Measurements from ENCODE around the gene KCNT1. TPM values are rescaled to one million over a fixed set of nuclear protein-coding genes. Genes with fewer than 3 reads are reported as not detected.
A peak's percentile ranks its signal among the peaks of the same experiment; 100 is the strongest.
"Not testable (repeated sequence)": the region's sequence is repeated elsewhere in the genome, so short reads cannot be mapped to it uniquely, and the experiment has no call there.

KCNT1 gene
- total and polyA plus RNA-seq, 8 donors: 0.05 to 1.1 (median 0.11) TPM

GRCh38 chr9:135664801-135665794 is 36.9 kb upstream of the KCNT1 start:
- Histone ChIP-seq H3K4me1 (no peaks in the 10 kb centered on the region), H3K27ac (no peak overlapping the region), H3K27me3 (no peaks in the 10 kb centered on the region), H3K9me3 (no peaks in the 10 kb centered on the region), H3K4me3 (no peak overlapping the region), H3K36me3 (no peaks in the 10 kb centered on the region)
- peak in 1 of 6 donors; percentile 37 for DNase-seq
- TF ChIP-seq, protein P1, sequence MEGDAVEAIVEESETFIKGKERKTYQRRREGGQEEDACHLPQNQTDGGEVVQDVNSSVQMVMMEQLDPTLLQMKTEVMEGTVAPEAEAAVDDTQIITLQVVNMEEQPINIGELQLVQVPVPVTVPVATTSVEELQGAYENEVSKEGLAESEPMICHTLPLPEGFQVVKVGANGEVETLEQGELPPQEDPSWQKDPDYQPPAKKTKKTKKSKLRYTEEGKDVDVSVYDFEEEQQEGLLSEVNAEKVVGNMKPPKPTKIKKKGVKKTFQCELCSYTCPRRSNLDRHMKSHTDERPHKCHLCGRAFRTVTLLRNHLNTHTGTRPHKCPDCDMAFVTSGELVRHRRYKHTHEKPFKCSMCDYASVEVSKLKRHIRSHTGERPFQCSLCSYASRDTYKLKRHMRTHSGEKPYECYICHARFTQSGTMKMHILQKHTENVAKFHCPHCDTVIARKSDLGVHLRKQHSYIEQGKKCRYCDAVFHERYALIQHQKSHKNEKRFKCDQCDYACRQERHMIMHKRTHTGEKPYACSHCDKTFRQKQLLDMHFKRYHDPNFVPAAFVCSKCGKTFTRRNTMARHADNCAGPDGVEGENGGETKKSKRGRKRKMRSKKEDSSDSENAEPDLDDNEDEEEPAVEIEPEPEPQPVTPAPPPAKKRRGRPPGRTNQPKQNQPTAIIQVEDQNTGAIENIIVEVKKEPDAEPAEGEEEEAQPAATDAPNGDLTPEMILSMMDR (IDR thresholded peaks at IDR 0.05): no peak
- 47 to 63% methylated on average over 32 of the region's 32 CpGs for WGBS, 2 donors
- intact Hi-C loops (cut with DNase I): no loop called here
- FAIRE-seq: no peak
- ATAC-seq: no peak

- no peaks in the 10 kb centered on the region for H3K27me3 ChIP-seq
- ATAC-seq (no peak), FAIRE-seq (no peak), DNase-seq (peak in 2 of 6 donors; percentile 43 to 52)
- H3K4me1 ChIP-seq: no peaks in the 10 kb centered on the region
- no peaks in the 10 kb centered on the region for H3K36me3 ChIP-seq
- TF ChIP-seq, protein P1 (IDR thresholded peaks at IDR 0.05): no peak
- H3K27ac ChIP-seq: no peak overlapping the region
- no peaks in the 10 kb centered on the region for H3K9me3 ChIP-seq
- intact Hi-C loops (cut with DNase I): no loop called here
- WGBS, 2 donors: 52 to 69% methylated on average over 12 of the region's 12 CpGs
- no peak overlapping the region for H3K4me3 ChIP-seq
Measured at GRCh38 chr9:135665795-135666189, 36.2 kb upstream of the KCNT1 start.

GRCh38 chr9:135666534-135667462 is 35.2 kb upstream of the KCNT1 start:
- Histone ChIP-seq H3K27me3 (no peaks in the 10 kb centered on the region), H3K4me1 (no peaks in the 10 kb centered on the region), H3K4me3 (no peak overlapping the region), H3K36me3 (no peaks in the 10 kb centered on the region), H3K9me3 (no peaks in the 10 kb centered on the region), H3K27ac (no peak overlapping the region)
- ATAC-seq (no peak), DNase-seq (peak in 2 of 6 donors; percentile 35 to 46), FAIRE-seq (no peak)
- TF ChIP-seq, protein P1 (IDR thresholded peaks at IDR 0.05): no peak
- intact Hi-C loops (cut with DNase I): no loop called here
- WGBS, 2 donors: 43 to 49% methylated on average over 26 to 29 of the region's 29 CpGs

DNA sequence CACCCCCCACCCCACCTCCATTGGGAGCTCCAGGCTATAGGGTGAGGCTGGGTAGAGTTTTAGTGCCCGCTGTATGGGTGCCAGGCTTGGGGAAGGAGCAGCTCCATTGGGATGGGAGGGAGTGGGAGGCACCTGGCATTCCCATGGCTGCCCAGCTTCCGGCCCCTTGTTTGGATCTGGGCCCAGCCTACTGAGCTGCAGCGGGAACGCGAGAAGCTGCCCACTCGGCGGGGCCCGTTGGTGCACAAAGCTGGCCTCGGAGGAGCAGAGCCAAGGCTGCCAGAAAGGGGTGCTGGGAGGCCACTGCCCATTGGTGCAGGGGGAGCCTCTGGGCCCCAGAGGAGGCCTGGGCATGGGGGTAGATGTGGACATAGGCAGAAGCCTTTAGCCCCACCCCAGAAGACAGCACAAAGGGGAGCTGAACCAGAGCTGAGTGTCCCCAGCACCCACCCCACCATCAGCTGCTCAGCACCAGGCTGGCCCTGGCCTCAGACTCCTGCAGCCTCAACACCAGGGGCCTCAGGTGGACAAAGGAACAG is 34.5 kb upstream of the KCNT1 start:
- Histone ChIP-seq H3K4me1 (no peaks in the 10 kb centered on the region), H3K9me3 (no peaks in the 10 kb centered on the region), H3K27ac (no peak overlapping the region), H3K36me3 (no peaks in the 10 kb centered on the region), H3K4me3 (no peak overlapping the region), H3K27me3 (no peaks in the 10 kb centered on the region)
- peak in 2 of 6 donors; percentile 35 to 38 for DNase-seq
- no peak for FAIRE-seq
- intact Hi-C loops (cut with DNase I): no loop called here
- TF ChIP-seq, protein P1 (IDR thresholded peaks at IDR 0.05): no peak
- ATAC-seq: no peak
- WGBS, 2 donors: 63 to 68% methylated on average over 9 of the region's 9 CpGs

GRCh38 chr9:135669018-135669417 is 33.0 kb upstream of the KCNT1 start:
- ATAC-seq; H3K27ac ChIP-seq; H3K4me3 ChIP-seq; H3K27me3 ChIP-seq; H3K36me3 ChIP-seq; DNase-seq; H3K9me3 ChIP-seq; intact Hi-C loops (cut with DNase I); H3K4me1 ChIP-seq; FAIRE-seq: not testable (repeated sequence)
- 79 to 88% methylated on average over 5 of the region's 5 CpGs for WGBS, 2 donors

Data from pancreas (tissue), 10 donors.